Cardiac muscle cell (in vitro differentiated cells and primary cell): Measurements from ENCODE around the gene EXOC4. TPM values are rescaled to one million over a fixed set of nuclear protein-coding genes. Genes with fewer than 3 reads are reported as not detected.

Experiments
- DNase-seq, 2 donors: peaks; one replicate each; pipeline versions ENCODE4 v3.0.0 to v3.0.0-alpha.2; 2010 to 2017; ENCODE audit warnings: low read depth in 1 of 2, low spot score in 1 of 2
- H3K27ac ChIP-seq: fragments of 200-600 bp; sonication (generic); 2 replicates; pipeline ENCODE4 v1.5.1; 2016
- H3K27me3 ChIP-seq: fragments of 200-600 bp; sonication (generic); 2 replicates; pipeline ENCODE4 v1.6.0; 2016; ENCODE audit warnings: control low read depth
- H3K36me3 ChIP-seq: fragments of 200-600 bp; sonication (generic); 2 replicates; pipeline ENCODE4 v1.5.1; 2016; ENCODE audit warnings: control low read depth
- H3K4me1 ChIP-seq: fragments of 200-600 bp; sonication (generic); 2 replicates; pipeline ENCODE4 v1.8.1; 2017; ENCODE audit warnings: low read depth, mild to moderate bottlenecking, mixed run types
- H3K4me3 ChIP-seq: fragments of 200-600 bp; sonication (generic); 2 replicates; pipeline ENCODE4 v1.5.1; 2016; ENCODE audit warnings: mild to moderate bottlenecking
- H3K9me3 ChIP-seq: fragments of 200-600 bp; sonication (generic); 2 replicates; pipeline ENCODE4 v1.5.1; 2017; ENCODE audit warnings: low read depth, mild to moderate bottlenecking, control low read depth
- CTCF ChIP-seq: IDR thresholded peaks from 2 replicates; pipeline ENCODE4 v1.5.1; 2012; ENCODE audit warnings: low read depth, mild to moderate bottlenecking, low read length
- polyA plus RNA-seq: library from polyadenylated mRNA; unstranded; fragments of >200 nt; fragmentation: Nextera tagmentation; extraction: Ambion mirVana; gene quantifications from 2 replicates; pipeline ENCODE4 v1.2.1, GENCODE V29; 2016
- total RNA-seq: library from RNA; depleted of rRNA; stranded (reverse); fragments of >200 nt; gene quantifications from 2 replicates; pipeline ENCODE4 v1.2.3, GENCODE V29; 2016

Gene EXOC4
- total and polyA plus RNA-seq, 2 experiments from 2014 or later: 33.6 to 46.0 TPM

GRCh38 chr7:133761443-133761842 is 508.6 kb downstream of the EXOC4 start:
- Histone ChIP-seq H3K9me3 (no peaks in the 10 kb centered on the region), H3K27ac (no peak overlapping the region), H3K36me3 (no peaks in the 10 kb centered on the region), H3K4me3 (no peak overlapping the region), H3K27me3 (no peaks in the 10 kb centered on the region), H3K4me1 (no peaks in the 10 kb centered on the region)
- no peak for TF ChIP-seq CTCF
- DNase-seq: no peak

GRCh38 chr7:133763076-133763640 is 510.3 kb downstream of the EXOC4 start:
- H3K4me1 ChIP-seq: no peaks in the 10 kb centered on the region
- no peak overlapping the region for H3K27ac ChIP-seq
- no peaks in the 10 kb centered on the region for H3K27me3 ChIP-seq
- H3K4me3 ChIP-seq: no peak overlapping the region
- TF ChIP-seq CTCF: no peak
- no peak for DNase-seq
- no peaks in the 10 kb centered on the region for H3K9me3 ChIP-seq
- H3K36me3 ChIP-seq: no peaks in the 10 kb centered on the region

- Histone ChIP-seq H3K36me3 (no peaks in the 10 kb centered on the region), H3K4me3 (no peak overlapping the region), H3K9me3 (no peaks in the 10 kb centered on the region), H3K27ac (no peak overlapping the region), H3K27me3 (no peaks in the 10 kb centered on the region), H3K4me1 (no peaks in the 10 kb centered on the region)
- DNase-seq: no peak
- no peak for TF ChIP-seq CTCF
Measured at GRCh38 chr7:133769668-133770067, 516.8 kb downstream of the EXOC4 start.

- Histone ChIP-seq H3K27ac (no peak overlapping the region), H3K4me3 (no peak overlapping the region), H3K36me3 (no peaks in the 10 kb centered on the region), H3K9me3 (no peaks in the 10 kb centered on the region), H3K4me1 (no peaks in the 10 kb centered on the region), H3K27me3 (no peaks in the 10 kb centered on the region)
- TF ChIP-seq CTCF: no peak
- DNase-seq: peak in 1 of 2 donors; percentile 9
Measured at GRCh38 chr7:133770863-133771492, 518.1 kb downstream of the EXOC4 start.

GRCh38 chr7:133771788-133772419 is 519.0 kb downstream of the EXOC4 start:
- Histone ChIP-seq H3K36me3 (no peaks in the 10 kb centered on the region), H3K9me3 (no peaks in the 10 kb centered on the region), H3K27me3 (no peaks in the 10 kb centered on the region), H3K4me1 (no peaks in the 10 kb centered on the region), H3K4me3 (no peak overlapping the region), H3K27ac (no peak overlapping the region)
- DNase-seq: no peak
- TF ChIP-seq CTCF: no peak
